ELR (cell line): ENCODE data around the gene STK38.

Experiments used
- DNase-seq: peaks from one replicate; pipeline ENCODE4 v3.0.0-alpha.2; 2015; ENCODE audit warnings: low read depth

The STK38 gene

DNA sequence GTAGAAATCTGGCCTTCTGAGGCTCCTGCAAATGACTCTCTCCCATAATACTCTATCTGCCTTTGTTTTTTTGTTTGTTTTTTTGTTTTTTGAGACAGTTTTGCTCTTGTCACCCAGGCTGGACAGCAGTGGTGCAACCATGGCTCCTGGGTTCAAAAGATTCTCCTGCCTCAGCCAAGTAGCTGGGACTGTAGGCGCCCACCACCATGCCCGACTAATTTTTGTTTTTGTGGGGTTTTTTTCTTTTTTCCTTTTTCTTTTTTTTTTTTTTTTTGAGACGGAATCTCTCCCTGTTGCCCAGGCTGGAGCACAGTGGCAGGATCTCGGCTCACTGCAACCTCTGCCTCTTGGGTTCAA lies 16.6 kb upstream of the STK38 start:
- no peak for DNase-seq

GRCh38 chr6:36563237-36563927 lies 16.1 kb upstream of the STK38 start:
- no peak for DNase-seq

GRCh38 chr6:36560822-36561221 lies 13.5 kb upstream of the STK38 start:
- no peak for DNase-seq

DNA sequence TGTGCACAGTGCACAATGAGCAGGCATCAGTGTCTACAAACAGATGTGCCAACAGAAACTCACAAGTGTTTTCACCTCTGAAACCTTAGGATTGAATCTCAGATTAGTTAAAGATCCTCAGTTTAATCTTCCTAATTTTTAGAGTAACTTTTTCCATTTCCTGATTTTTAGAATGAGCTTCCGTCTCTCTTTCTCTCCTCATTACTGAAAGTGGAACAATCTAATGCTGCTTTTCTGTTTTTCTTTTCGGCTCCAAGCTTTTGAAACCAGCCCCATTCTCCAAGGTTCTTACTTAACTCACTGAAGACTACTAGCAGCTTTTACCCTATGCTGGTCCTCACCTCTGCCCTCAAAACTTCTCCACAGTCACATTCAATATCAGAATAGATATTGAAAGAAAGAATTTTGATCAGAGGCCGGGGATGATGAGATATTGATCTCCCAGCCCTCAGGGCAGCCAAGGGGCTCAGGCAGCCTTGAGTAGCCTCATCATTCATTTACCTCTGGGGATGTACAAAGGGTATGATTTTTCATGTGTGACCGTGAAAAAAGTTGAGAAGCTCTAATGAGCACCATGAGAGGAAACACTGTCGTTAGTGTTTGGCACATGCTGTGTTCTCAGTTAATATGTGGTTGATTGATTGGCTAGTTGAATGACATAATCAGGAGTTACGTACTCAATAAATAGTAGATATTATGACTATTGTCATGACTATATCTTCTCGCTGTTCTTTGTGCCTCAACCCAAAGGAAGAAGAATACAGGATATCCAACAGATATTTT lies 11.9 kb upstream of the STK38 start:
- DNase-seq: no peak

GRCh38 chr6:36556281-36556680 lies 9.0 kb upstream of the STK38 start:
- DNase-seq: no peak

- DNase-seq: no peak
Observed at GRCh38 chr6:36555750-36556252, 8.5 kb upstream of the STK38 start.

DNA sequence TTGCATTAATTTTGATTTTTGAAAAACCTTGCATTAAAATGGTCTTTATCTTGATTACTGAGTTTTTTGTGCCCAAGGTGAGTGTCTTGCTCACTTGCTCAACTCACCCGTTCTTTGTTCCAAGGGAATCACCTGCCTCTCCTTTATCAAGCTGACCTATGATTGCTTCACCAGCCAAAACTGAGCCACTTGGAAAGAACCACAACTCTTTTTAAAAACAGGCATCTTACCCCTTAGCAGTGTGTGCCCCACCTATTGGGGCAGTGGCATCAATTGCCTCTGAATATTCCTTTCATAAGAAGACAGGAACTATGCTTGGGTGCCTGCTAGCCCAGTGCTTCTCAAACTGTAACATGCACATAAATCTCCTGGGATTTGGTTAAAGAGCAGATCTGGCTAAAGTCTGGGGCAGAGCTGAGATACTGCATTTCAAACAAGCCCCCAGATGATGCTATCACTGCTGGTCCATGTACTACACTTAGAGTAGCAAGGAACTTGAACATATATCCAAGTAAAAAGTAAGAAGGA lies 3.3 kb upstream of the STK38 start:
- DNase-seq: no peak

- no peak for DNase-seq
Observed at GRCh38 chr6:36548401-36548743, 1.1 kb upstream of the STK38 start.

DNA sequence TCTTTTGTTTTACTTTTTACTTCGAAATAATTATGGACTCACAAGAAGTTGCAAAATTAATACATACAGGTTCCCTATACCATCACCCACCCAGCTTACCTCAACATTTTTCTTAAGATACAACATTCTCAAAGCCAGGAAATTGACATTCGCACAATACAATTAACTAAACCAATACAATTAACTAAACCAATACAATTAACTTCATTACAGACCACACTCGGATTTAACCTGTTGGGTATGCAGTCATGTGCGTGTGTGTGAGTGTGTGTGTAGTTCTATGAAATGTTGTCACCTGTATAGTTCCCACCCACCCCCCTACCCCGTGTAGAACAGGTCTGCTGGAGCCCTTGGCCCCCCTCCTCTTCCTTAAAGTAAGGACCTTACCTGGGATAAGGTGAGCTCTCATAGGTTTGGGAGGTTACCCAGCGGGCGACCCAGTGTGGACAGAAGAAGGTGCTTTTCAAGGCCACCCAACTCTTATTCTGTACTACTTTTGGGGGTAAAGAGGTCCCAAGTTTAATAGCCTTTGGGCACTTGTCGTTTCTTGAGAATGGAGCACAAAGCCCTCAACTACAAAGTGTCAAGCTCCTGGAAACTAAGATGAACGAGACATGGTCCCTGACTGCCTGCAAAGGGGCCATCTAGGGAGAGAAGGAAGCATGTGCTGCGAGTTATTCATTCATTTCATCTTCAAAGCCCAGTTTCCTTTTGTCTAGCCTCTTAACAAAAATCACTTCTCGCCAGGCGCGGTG lies 544 bp upstream of the STK38 start:
- no peak for DNase-seq

DNA sequence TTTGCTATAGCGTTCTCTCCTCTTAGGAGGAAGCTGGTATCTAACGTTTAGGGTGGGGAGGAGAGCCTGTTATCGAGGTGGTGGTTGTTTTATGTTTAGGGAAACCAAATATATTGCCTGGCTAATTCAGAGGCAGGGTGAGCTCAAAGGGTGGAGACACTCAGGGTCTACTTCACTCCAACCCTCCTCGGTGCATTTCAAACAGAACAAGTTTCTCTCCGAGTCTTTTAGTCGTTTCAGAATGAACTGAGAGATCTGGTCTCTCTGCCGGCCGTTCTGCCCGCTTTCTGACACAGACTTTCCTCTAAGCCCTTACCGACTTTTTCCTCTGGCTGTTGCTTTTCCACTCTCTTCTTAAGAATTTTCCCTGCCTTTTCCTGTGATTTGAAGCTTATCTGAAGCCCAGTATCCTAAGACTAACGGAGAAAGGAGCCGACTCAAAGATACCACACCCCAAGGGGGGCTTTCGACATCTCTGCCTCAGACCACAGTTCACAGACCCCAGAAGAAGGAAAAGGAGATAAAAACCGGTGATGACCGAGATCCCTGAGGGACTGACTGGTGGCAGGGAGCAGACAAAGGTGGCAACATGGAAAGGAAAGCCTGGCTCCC lies 865 bp downstream of the STK38 start:
- peak; percentile 51 for DNase-seq

- no peak for DNase-seq
Observed at GRCh38 chr6:36545767-36546307, 1.4 kb downstream of the STK38 start.

GRCh38 chr6:36544228-36544627 lies 3.1 kb downstream of the STK38 start:
- DNase-seq: no peak

DNA sequence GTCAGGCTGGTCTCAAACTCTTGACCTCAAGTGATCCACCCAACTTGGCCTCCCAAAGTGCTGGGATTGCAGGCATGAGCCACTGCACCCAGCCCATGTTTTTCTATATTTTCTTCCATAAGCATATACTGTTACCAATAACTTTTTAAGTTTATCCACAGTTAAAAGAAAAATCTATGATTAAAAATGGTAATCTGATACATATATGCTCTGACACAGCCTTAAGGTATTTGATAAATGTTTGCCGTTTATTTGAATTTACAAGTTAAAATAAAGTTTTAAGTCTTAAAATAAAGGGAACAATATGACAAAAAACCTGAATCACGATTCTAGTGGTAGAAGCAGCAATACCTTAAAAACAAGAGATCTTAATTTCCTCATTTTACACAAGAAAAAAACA lies 5.2 kb downstream of the STK38 start:
- peak; percentile 26 for DNase-seq

GRCh38 chr6:36539814-36540568 lies 7.3 kb downstream of the STK38 start:
- DNase-seq: no peak

- DNase-seq: no peak
Observed at GRCh38 chr6:36536873-36537547, 10.3 kb downstream of the STK38 start.

DNA sequence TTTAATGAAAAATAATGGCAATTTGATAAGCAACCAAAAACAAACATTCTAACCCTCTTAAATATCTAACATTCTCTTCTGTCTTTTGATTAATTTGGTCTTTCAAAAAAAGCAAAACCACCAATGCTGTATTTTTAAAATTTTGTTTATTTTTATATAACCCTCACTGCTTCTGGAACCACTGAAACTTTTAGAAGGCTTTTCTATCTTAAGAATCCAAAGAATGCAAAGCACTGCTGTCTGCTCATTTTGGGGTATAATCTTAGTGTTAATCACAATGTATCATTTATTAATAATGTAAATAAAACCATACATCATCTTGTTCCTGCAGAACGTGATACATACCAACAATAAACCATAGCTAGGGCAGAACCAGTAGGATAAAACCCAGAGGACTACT lies 14.0 kb downstream of the STK38 start:
- no peak for DNase-seq

DNA sequence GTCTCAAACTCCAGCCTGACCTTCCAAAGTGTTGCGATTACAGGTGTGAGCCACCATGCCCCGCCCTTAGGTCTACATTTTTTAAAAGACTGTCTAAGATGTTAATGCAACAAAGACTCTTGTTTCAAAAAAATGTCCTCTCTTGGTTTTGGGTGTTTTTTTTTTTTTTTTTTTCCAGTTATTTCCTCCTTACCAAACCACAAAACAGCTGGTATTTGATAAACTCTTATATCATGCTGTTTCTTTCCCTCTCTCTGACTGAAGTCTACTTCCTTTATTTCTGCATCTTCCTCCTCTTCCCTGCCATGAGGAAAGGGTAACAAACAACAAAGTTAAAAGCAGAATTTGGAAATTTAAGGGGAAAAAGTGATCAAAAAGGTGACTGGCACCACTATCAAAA lies 21.2 kb downstream of the STK38 start:
- DNase-seq: no peak

GRCh38 chr6:36525346-36525745 lies 21.9 kb downstream of the STK38 start:
- DNase-seq: no peak

- DNase-seq: no peak
Observed at GRCh38 chr6:36524871-36525270, 22.4 kb downstream of the STK38 start.

GRCh38 chr6:36523936-36524499 lies 23.3 kb downstream of the STK38 start:
- no peak for DNase-seq
